KMS-11 (cell line): ENCODE data around the gene NANOS3.

Experiments used
- H2AFZ ChIP-seq: fragments of 200-600 bp; sonication (generic); 2 replicates; pipeline ENCODE4 v1.6.1; 2016; ENCODE audit warnings: antibody characterized with exemption, mixed run types, low read depth
- H3K27ac ChIP-seq: fragments of 200-600 bp; sonication (generic); 2 replicates; pipeline ENCODE4 v1.6.1; 2016; ENCODE audit warnings: mild to moderate bottlenecking, mixed run types
- H3K27me3 ChIP-seq: fragments of 200-600 bp; sonication (generic); 2 replicates; pipeline ENCODE4 v1.6.1; 2017; ENCODE audit warnings: mild to moderate bottlenecking, low read depth, mixed run types, moderate library complexity; ENCODE audit not compliant: insufficient read depth
- H3K36me3 ChIP-seq: fragments of 200-600 bp; sonication (generic); 2 replicates; pipeline ENCODE4 v1.6.1; 2017; ENCODE audit warnings: mild to moderate bottlenecking, mixed run types; ENCODE audit not compliant: insufficient read depth
- H3K4me1 ChIP-seq: fragments of 200-600 bp; sonication (generic); 2 replicates; pipeline ENCODE4 v1.6.1; 2016; ENCODE audit warnings: mild to moderate bottlenecking, low read depth, mixed run types; ENCODE audit not compliant: poor library complexity, severe bottlenecking
- H3K4me2 ChIP-seq: fragments of 200-600 bp; sonication (generic); 2 replicates; pipeline ENCODE4 v1.7.0; 2016; ENCODE audit warnings: mild to moderate bottlenecking, mixed run types
- H3K4me3 ChIP-seq: fragments of 200-600 bp; sonication (generic); IDR thresholded peaks from 2 replicates; pipeline ENCODE4 v1.6.1; 2017; ENCODE audit warnings: low read depth, low read length, mixed read lengths; ENCODE audit not compliant: insufficient read depth
- H3K79me2 ChIP-seq: fragments of 200-600 bp; sonication (generic); 2 replicates; pipeline ENCODE4 v1.6.1; 2016; ENCODE audit warnings: low read depth, mixed run types; ENCODE audit not compliant: insufficient read depth
- H3K9ac ChIP-seq: fragments of 200-600 bp; sonication (generic); 2 replicates; pipeline ENCODE4 v1.6.1; 2016; ENCODE audit warnings: mild to moderate bottlenecking, mixed run types
- H4K20me1 ChIP-seq: fragments of 200-600 bp; sonication (generic); 2 replicates; pipeline ENCODE4 v1.6.1; 2016; ENCODE audit warnings: mild to moderate bottlenecking, mixed run types; ENCODE audit not compliant: insufficient read depth
- CTCF ChIP-seq: fragments of 200-600 bp; sonication (generic); conservative IDR thresholded peaks from 2 replicates; pipeline ENCODE4 v1.6.1; 2017; ENCODE audit warnings: low read depth, mild to moderate bottlenecking, antibody characterized with exemption, low read length, moderate library complexity, mixed read lengths

The NANOS3 gene

GRCh38 chr19:13843104-13843921, 33.6 kb upstream of the NANOS3 start:
- TF ChIP-seq CTCF: no peak
- H3K36me3 ChIP-seq: no peaks in the 10 kb centered on the region
- H3K4me2 ChIP-seq: peak overlapping the region; percentile 95
- no peak overlapping the region for H3K4me3 ChIP-seq
- peak overlapping the region; percentile 77 for H3K9ac ChIP-seq
- H3K79me2 ChIP-seq: peaks cover 26% of the 10 kb centered on the region
- H3K27ac ChIP-seq: peak overlapping the region; percentile 38; the same call in 1 of the 2 replicates
- no peaks in the 10 kb centered on the region for H3K27me3 ChIP-seq
- H3K4me1 ChIP-seq: peaks cover 56% of the 10 kb centered on the region
- H4K20me1 ChIP-seq: no peaks in the 10 kb centered on the region
- H2AFZ ChIP-seq: peak overlapping the region; percentile 63

- peaks cover 21% of the 10 kb centered on the region for H3K79me2 ChIP-seq
- H3K4me1 ChIP-seq: peaks cover 52% of the 10 kb centered on the region
- no peaks in the 10 kb centered on the region for H3K27me3 ChIP-seq
- H3K9ac ChIP-seq: no peak overlapping the region
- H3K36me3 ChIP-seq: no peaks in the 10 kb centered on the region
- no peak overlapping the region for H3K4me3 ChIP-seq
- H4K20me1 ChIP-seq: no peaks in the 10 kb centered on the region
- no peak overlapping the region for H2AFZ ChIP-seq
- H3K27ac ChIP-seq: no peak overlapping the region
- H3K4me2 ChIP-seq: no peak overlapping the region
- TF ChIP-seq CTCF: no peak
Measured at GRCh38 chr19:13844130-13844631, 32.8 kb upstream of the NANOS3 start.

GRCh38 chr19:13846557-13847406, 30.2 kb upstream of the NANOS3 start:
- Histone ChIP-seq H3K79me2 (peaks cover 5% of the 10 kb centered on the region; the same call in 1 of the 2 replicates), H3K9ac (peak overlapping the region; percentile 97), H3K27ac (peak overlapping the region; percentile 100), H3K4me3 (no peak overlapping the region), H2AFZ (peak overlapping the region; percentile 63), H4K20me1 (no peaks in the 10 kb centered on the region), H3K4me2 (peak overlapping the region; percentile 87), H3K27me3 (no peaks in the 10 kb centered on the region), H3K4me1 (peaks cover 52% of the 10 kb centered on the region), H3K36me3 (no peaks in the 10 kb centered on the region)
- no peak for TF ChIP-seq CTCF

GRCh38 chr19:13847407-13848339, 29.3 kb upstream of the NANOS3 start:
- Histone ChIP-seq H4K20me1 (no peaks in the 10 kb centered on the region), H3K9ac (peak overlapping the region; percentile 97), H2AFZ (peak overlapping the region; percentile 63; the same call in 1 of the 2 replicates), H3K4me3 (no peak overlapping the region), H3K79me2 (no peaks in the 10 kb centered on the region), H3K27ac (peak overlapping the region; percentile 100), H3K4me2 (peak overlapping the region; percentile 87), H3K27me3 (no peaks in the 10 kb centered on the region), H3K36me3 (no peaks in the 10 kb centered on the region), H3K4me1 (peaks cover 52% of the 10 kb centered on the region)
- TF ChIP-seq CTCF: no peak
